Left renal cortex interstitium (tissue), 4 donors: ENCODE data around the gene PAK5. TPM values are rescaled to one million over a fixed set of nuclear protein-coding genes. Genes with fewer than 3 reads are reported as not detected.

Experiments used
- DNase-seq, 4 donors: peaks; one replicate each; pipeline ENCODE4 v3.0.0-alpha.2; 2013; ENCODE audit warnings: low read depth in 4 of 4, low spot score in 2 of 4, missing footprints in 1 of 4
- polyA plus RNA-seq, 4 donors: library from polyadenylated mRNA; unstranded; fragments of 120-200 nt; gene quantifications; one replicate each; pipeline ENCODE4 v1.2.1, GENCODE V29; 2013; ENCODE audit not compliant: insufficient read length in 4 of 4

PAK5 gene
- polyA plus RNA-seq, 4 donors, result 0.34 to 0.52 (median 0.37) TPM

DNA sequence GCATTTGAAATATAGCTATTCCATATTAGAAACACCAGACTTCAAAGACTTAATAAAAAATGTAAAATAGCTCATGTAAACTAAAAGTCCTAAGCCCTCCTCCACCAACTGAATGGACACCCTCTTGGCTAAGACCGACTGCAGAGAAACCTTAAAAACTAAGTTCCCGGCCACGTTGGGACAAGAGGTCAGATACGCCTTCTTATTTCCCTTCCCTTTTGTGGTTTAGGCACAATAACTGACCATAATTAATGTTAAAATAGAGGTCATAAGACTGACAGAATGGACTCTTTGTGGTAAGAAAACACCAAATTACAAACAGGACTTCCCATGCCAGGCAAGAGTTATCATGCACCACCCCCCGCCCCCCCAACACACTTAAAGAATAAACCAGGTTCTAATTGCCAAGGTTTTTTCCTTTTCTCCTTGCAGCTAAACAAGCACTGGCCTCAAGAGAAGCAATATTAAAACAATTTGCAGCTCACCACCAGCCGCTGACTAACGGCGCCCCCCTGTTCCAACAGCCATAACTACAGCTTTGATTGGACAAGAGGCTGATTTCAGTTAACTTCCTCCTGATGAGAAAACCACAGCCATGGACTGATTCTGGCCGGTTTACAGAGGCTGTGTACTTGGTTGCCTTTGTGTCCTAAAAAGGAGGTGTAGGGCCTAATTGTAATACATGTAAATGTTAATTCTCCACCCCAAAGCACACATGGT, 335.2 kb downstream of the PAK5 start:
- no peak for DNase-seq

- DNase-seq, result no peak
Observed at GRCh38 chr20:9501473-9501872, 337.4 kb downstream of the PAK5 start.

DNA sequence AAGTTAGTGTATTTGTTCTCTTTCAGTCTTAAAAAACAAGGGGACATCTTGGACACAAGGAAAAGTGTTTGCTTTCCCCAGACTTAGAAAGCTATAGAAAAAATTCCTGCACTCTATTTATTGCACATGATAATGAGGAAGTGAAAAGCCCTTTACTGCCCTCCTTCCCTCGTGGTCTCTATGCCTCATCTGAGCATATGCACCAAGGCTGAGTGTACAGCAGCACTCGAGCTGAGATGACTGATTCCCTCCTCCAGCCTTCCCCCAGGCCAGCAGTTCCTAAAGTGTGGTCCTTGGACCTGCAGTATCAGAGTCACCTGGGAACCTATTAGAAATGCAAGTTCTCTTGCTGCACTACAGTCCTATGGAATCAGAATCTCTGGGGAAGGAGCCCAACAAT, 338.8 kb downstream of the PAK5 start:
- DNase-seq, result no peak

DNA sequence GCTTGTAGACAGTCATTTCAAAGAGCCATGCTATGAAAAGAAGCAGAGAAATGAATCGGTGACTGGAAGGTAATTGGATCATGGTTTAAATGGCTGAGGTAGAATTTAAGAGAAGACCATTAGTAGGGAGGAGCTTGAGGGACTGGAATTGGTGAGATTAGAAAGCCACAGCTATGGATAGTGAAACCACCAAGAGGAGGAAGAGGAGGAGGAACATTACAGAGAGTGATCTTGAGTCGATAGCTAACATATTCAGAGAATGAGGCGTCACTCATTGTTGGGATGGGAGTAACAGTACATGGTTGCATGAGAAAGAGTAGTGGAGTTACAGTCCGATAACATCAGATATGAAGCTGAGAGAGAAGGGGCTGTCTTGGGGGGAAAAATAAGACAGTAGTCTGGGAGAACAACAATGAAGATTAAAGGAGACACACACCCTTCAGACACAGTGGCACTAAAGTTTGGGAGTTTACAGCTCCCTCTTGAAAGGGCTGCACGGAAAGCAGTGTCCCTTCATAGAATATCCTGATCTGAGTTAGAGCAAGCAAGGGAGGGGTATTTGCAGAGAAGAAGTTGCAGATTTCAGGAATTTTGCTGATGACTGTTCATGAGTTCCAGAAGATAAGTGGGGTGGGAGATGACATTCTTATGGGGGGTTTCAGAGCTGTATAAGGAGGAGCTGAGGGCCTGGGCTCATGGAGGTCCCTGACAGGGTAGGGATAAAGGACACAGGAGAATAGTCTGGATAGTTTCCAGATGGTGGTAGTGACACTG, 339.6 kb downstream of the PAK5 start:
- DNase-seq, result no peak

GRCh38 chr20:9498322-9498721, 340.6 kb downstream of the PAK5 start:
- DNase-seq, result no peak

GRCh38 chr20:9496155-9496554, 342.7 kb downstream of the PAK5 start:
- DNase-seq, result no peak

GRCh38 chr20:9495701-9496100, 343.2 kb downstream of the PAK5 start:
- no peak for DNase-seq

- no peak for DNase-seq
Observed at GRCh38 chr20:9493803-9494202, 345.1 kb downstream of the PAK5 start.

DNA sequence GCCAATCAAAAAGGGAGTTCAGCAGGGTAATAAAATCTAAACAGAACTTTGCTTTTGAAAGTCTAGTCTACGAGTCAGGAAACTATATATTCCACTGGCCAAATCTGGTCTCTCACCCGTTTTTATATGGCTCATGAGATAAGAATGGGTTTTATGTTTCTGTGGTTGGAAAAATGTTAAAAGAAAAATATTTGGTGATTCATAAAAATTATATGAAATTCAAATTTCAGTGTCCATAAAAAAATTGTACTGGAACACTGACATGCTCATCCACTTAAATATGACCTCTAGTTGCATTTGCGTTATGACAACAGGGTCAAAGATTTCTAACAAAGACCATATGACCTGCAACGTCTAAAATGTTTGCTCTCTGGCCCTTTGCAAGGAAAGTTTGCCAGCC, 346.8 kb downstream of the PAK5 start:
- no peak for DNase-seq

- DNase-seq, result no peak
Observed at GRCh38 chr20:9491324-9491723, 347.6 kb downstream of the PAK5 start.

DNA sequence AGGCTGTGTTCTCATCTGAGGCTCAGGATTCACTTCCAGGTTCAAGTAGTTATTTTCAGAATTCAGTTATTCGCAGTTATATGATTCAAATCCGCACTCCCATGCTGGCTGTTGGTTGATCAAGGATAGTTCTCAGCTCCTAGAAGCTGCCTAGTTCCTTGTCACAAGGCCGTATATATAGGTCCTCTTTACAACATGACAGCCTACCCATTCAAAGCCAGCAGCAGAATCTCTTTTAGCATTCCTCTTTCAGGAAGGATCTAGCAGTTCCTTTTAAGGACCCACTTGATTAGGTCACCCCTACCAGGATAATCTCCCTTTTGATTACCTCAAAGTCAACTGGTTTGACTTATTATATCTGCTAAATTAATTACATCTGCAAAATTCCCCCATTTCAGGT, 348.2 kb downstream of the PAK5 start:
- no peak for DNase-seq

- DNase-seq, result no peak
Observed at GRCh38 chr20:9490161-9490560, 348.7 kb downstream of the PAK5 start.

DNA sequence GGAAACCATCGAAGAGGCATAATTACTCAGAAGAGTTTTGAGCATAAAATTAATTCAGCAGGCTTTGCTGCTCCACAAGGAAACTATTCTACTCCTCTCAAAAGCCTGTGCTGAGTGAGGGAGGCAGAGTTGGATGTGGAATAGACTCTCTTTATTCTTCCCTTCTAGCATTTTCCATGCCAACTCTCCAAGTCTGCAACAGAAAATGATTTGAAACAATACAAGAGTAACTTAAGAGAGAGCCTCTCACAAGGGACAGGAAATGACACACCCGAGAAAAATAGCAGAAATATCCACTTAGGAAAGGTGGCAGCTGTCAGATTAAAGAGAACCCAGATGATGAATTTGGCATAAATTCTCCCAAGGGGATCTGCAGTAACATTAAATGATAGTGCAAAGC, 350.8 kb downstream of the PAK5 start:
- no peak for DNase-seq

Other genes with a start within 250 kb of the PAK5 start
- 1 to 10 TPM; 8.0 to 9.2 (median 8.3) TPM for gene ANKEF1, start 195.9 kb upstream of the PAK5 start, polyA plus RNA-seq